ENCODE measurements around the gene ZSWIM6.

DNA sequence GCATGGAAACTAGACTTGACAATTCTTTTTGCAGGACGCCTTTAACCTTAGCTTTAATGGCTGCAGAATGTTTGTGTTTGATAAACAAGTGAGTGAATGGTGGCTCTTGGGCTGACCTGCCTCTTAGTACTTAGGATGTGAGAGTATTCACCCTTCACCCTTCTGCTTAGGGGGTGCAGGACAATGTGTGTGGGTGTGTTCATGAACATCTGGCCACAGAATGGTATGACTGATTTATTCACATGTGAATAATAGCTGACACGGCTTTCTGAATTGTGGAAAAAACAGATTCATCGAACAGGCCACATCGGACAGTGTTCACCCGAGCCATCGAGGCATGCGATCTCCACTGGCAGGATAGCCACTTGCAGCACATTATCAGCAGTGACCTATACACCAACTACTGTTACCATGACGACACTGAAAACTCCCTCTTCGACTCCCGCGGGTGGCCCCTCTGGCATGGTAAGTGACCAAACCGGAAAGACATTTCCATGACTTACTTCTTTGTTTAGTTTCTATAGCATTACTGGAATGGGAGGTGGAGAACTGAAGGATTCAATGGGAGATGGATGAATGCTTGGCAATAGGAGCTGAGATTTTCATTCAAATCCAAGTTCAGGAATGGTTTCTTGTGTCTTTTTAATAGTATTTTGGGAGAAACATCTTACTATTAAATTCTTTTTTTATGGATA, 193.6 kb downstream of the ZSWIM6 start:
- TF ChIP-seq POLR2AphosphoS5 (IDR thresholded peaks at IDR 0.05; ENCODE audit: borderline replicate concordance, low read depth, low read length) (no peak), EZH2 (IDR thresholded peaks at IDR 0.05) (no peak), FOXP2 (optimal IDR thresholded peaks at IDR 0.05; ENCODE audit: control extremely low read depth, extremely low read length, insufficient read depth) (no peak)

All from SK-N-MC (cell line).